Panc1 (cell line): ENCODE results near the gene KCNMA1. TPM values are rescaled to one million over a fixed set of nuclear protein-coding genes. Genes with fewer than 3 reads are reported as not detected.

ENCODE experiments used
- ATAC-seq: fragments of 200-7000 bp; cut with Tn5 transposase; 2 replicates; pipeline ENCODE4 v1.9.1; 2020; ENCODE audit warnings: mild to moderate bottlenecking, moderate library complexity
- BruUV-seq: library from RNA; stranded (reverse); fragments of 400-500 nt; replicated peaks from 2 replicates; lab custom pipeline; 2021; lab: Mats Ljungman, UMichigan
- CTCF ChIA-PET: fragments of 300-600 bp; sonication (Branson Sonifier 250); formaldehyde crosslinking; loops from one replicate; lab custom pipeline; 2022; ENCODE audit warnings: antibody characterized with exemption; lab: Charles Lee
- POLR2A ChIA-PET: fragments of 300-600 bp; sonication (Branson Sonifier 250); formaldehyde crosslinking; loops from one replicate; lab custom pipeline; 2022; ENCODE audit warnings: antibody characterized with exemption; lab: Charles Lee
- DNase-seq: peaks from one replicate; pipeline ENCODE4 v3.0.0-alpha.2; 2010; ENCODE audit warnings: low read depth, low spot score
- H3K27ac ChIP-seq: 2 replicates; pipeline ENCODE4 v1.5.1; 2011; ENCODE audit warnings: mild to moderate bottlenecking, low read length, inconsistent platforms
- H3K27me3 ChIP-seq: fragments of 200-500 bp; sonication (Bioruptor generic); 2 replicates; pipeline ENCODE4 v1.6.0; 2014; ENCODE audit warnings: low read length, inconsistent platforms; ENCODE audit not compliant: control insufficient read depth, insufficient read depth
- H3K36me3 ChIP-seq: fragments of 200-500 bp; sonication (Bioruptor generic); 2 replicates; pipeline ENCODE4 v1.5.1; 2014; ENCODE audit warnings: inconsistent platforms, mild to moderate bottlenecking, low read length, moderate library complexity; ENCODE audit not compliant: control insufficient read depth, insufficient read depth
- H3K4me1 ChIP-seq: 2 replicates; pipeline ENCODE4 v1.5.1; 2011; ENCODE audit warnings: inconsistent platforms, mild to moderate bottlenecking, low read length, moderate library complexity; ENCODE audit not compliant: control insufficient read depth, insufficient read depth
- H3K4me3 ChIP-seq, 2 experiments: 2 replicates each; pipeline ENCODE4 v1.5.1; 2011 to 2012; ENCODE audit warnings: low read depth in 2 of 2, low read length in 2 of 2, mild to moderate bottlenecking in 2 of 2, inconsistent platforms in 1 of 2, moderate library complexity in 1 of 2
- H3K9me3 ChIP-seq: fragments of 200-500 bp; sonication (Bioruptor generic); 2 replicates; pipeline ENCODE4 v1.5.1; 2014; ENCODE audit warnings: low read depth, mild to moderate bottlenecking, inconsistent platforms, low read length, moderate library complexity; ENCODE audit not compliant: control insufficient read depth, insufficient read depth
- CTCF ChIP-seq: fragments of 450-650 bp; IDR thresholded peaks from 2 replicates; pipeline ENCODE4 v1.5.1; 2017; ENCODE audit warnings: mild to moderate bottlenecking
- POLR2AphosphoS5 ChIP-seq: IDR thresholded peaks from 2 replicates; pipeline ENCODE4 v1.6.1; 2012; ENCODE audit warnings: mild to moderate bottlenecking, low read depth, low read length, moderate library complexity
- SIN3A ChIP-seq: IDR thresholded peaks from 2 replicates; pipeline ENCODE4 v1.6.1; 2012; ENCODE audit warnings: low read depth, mild to moderate bottlenecking, low read length, moderate library complexity, borderline replicate concordance; ENCODE audit not compliant: insufficient read depth
- TCF7L2 ChIP-seq: IDR thresholded peaks from 2 replicates; pipeline ENCODE4 v1.6.1; 2011; ENCODE audit warnings: mild to moderate bottlenecking, low read depth, low read length, inconsistent platforms
- in situ Hi-C: cut with HindIII; loops from 2 replicates; pipeline ENCODE4 v1.10.0; 2016; ENCODE audit warnings: low sequenced_read_pairs, low pct_unique_long_range_greater_than_20kb
- intact Hi-C: fragments of 100-400 bp; cut with micrococcal nuclease; formaldehyde crosslinking; loops from one replicate; pipeline ENCODE4 v1.10.0; 2022; ENCODE audit not compliant: unreplicated experiment
- total RNA-seq: library from RNA; stranded (reverse); gene quantifications from one replicate; pipeline ENCODE4 v1.2.1, GENCODE V29; 2021; ENCODE audit not compliant: unreplicated experiment
- TF ChIP-seq, protein P1 (sequence below), 2 experiments: IDR thresholded peaks; 2 replicates each; pipeline ENCODE4 v1.6.1; 2011 to 2012; ENCODE audit warnings: low read depth in 2 of 2, control low read depth in 1 of 2, low read length in 1 of 2, mild to moderate bottlenecking in 1 of 2, moderate library complexity in 1 of 2; ENCODE audit not compliant: insufficient read depth in 1 of 2

The KCNMA1 gene
- total RNA-seq, 1 experiment from 2014 or later: 91.9 TPM

GRCh38 chr10:77293347-77293746, 344.3 kb downstream of the KCNMA1 start:
- in situ Hi-C loops: no loop called here
- no peak for ATAC-seq
- intact Hi-C loops: no loop called here
- CTCF ChIA-PET: no interaction called here
- H3K27ac ChIP-seq: peak overlapping the region; percentile 11; the same call in 1 of the 2 replicates
- POLR2A ChIA-PET: interaction anchor here (0.6 kb wide), 1 partner anchor 270 kb away, joined by 4 read pairs; no protein-coding TSS in a partner anchor
- no peaks in the 10 kb centered on the region for H3K27me3 ChIP-seq
- H3K36me3 ChIP-seq: no peaks in the 10 kb centered on the region
- DNase-seq: no peak
- BruUV-seq: no TSS peak
- peaks cover 32% of the 10 kb centered on the region for H3K4me1 ChIP-seq
- no peaks in the 10 kb centered on the region for H3K9me3 ChIP-seq
- H3K4me3 ChIP-seq: no peak overlapping the region
- no peak for TF ChIP-seq SIN3A
- no peak for TF ChIP-seq POLR2AphosphoS5

DNA sequence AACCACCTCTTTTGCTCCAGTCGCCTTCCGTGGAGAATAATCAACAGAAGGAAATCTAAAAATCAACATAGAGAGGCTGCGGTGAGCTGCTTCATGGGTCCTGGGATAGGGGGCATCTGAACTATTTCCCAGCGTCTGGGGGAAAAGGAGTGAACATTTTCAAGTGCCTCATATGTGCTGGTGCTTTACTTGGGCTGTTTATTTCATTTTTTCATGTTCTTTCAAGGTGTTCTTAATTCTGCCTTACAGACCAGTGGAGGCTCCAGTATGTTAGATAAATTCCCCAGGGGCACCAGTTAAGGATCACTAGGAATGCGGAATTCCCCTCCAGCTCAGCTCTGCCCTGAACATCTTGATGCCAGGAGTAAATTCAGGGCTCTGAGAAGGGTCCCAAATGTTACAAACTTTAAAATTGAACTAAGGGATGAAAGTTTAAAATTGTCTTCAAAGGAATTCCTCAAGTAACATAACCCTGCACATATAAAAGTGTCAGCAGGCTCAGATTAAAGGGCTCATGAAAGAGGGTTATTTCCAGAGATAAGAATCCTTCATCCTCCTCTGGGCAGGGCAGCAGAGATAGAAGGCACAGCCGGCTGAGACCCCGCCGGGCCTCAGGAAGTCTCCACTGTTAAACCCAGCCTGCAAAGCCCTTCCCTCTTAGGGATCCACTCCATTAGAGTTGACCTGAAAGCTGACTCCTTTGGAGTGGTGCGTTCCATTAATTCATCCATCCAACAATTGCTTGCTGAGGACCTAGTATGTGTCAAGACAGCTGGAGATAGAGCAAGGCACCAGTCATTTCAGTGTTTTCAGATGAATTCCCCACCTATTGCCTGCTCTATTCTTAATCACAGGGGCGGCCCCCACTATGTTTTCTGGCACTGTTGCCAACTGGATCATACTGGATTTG, 345.8 kb downstream of the KCNMA1 start:
- no peaks in the 10 kb centered on the region for H3K36me3 ChIP-seq
- no peaks in the 10 kb centered on the region for H3K27me3 ChIP-seq
- in situ Hi-C loops (no loop called here), intact Hi-C loops (no loop called here)
- POLR2A ChIA-PET: no interaction called here
- no peaks in the 10 kb centered on the region for H3K9me3 ChIP-seq
- H3K27ac ChIP-seq: peak overlapping the region; percentile 45; the same call in 1 of the 2 replicates
- no TSS peak for BruUV-seq
- TF ChIP-seq, protein P1, sequence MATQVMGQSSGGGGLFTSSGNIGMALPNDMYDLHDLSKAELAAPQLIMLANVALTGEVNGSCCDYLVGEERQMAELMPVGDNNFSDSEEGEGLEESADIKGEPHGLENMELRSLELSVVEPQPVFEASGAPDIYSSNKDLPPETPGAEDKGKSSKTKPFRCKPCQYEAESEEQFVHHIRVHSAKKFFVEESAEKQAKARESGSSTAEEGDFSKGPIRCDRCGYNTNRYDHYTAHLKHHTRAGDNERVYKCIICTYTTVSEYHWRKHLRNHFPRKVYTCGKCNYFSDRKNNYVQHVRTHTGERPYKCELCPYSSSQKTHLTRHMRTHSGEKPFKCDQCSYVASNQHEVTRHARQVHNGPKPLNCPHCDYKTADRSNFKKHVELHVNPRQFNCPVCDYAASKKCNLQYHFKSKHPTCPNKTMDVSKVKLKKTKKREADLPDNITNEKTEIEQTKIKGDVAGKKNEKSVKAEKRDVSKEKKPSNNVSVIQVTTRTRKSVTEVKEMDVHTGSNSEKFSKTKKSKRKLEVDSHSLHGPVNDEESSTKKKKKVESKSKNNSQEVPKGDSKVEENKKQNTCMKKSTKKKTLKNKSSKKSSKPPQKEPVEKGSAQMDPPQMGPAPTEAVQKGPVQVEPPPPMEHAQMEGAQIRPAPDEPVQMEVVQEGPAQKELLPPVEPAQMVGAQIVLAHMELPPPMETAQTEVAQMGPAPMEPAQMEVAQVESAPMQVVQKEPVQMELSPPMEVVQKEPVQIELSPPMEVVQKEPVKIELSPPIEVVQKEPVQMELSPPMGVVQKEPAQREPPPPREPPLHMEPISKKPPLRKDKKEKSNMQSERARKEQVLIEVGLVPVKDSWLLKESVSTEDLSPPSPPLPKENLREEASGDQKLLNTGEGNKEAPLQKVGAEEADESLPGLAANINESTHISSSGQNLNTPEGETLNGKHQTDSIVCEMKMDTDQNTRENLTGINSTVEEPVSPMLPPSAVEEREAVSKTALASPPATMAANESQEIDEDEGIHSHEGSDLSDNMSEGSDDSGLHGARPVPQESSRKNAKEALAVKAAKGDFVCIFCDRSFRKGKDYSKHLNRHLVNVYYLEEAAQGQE (IDR thresholded peaks at IDR 0.05; ENCODE audit: insufficient read depth in 1 of 2, low read depth in 2 of 2, low read length in 1 of 2): no peak
- TF ChIP-seq SIN3A: no peak
- peak; percentile 82 for TF ChIP-seq TCF7L2
- TF ChIP-seq POLR2AphosphoS5: no peak
- no peak for TF ChIP-seq CTCF
- no peak overlapping the region for H3K4me3 ChIP-seq
- no peak for DNase-seq
- H3K4me1 ChIP-seq: peaks cover 45% of the 10 kb centered on the region
- CTCF ChIA-PET: no interaction called here
- ATAC-seq: peak; percentile 52; the same call in 1 of the 2 replicates
